ENCODE measurements around the gene DDX20.

DNA sequence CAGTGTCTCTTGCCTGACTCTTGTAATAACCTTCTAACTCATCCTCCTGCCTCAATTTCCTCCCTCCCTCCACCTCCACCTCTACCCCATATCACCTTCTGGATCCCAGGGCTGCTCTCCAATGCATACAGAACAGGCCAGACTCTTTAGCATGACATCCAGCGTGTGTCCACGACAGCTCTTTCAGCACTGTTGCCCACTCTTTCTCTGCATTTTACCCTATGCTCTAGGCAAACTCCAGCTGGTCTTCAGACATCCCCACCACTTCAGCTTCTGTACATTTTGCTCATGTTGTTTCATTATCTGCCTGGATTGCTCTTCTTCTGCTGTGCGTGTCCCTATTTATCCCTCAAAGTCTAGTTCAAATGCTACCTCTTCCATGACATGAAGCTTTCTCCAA lies 21.3 kb upstream of the DDX20 start:
- no peak for TF ChIP-seq POLR2A (IDR thresholded peaks at IDR 0.05; ENCODE audit: low read length)
- TF ChIP-seq GATA1 (IDR thresholded peaks at IDR 0.05; ENCODE audit: low read depth, low read length) = no peak

Data from erythroblast (primary cell).